Activated T-cell treated with anti-CD3 and anti-CD28 coated beads for 24 hours (primary cell): ENCODE data around the gene ACSL3.
"Not testable (repeated sequence)": the region's sequence is repeated elsewhere in the genome, so short reads cannot be mapped to it uniquely, and the experiment has no call there.

Experiments used
- DNase-seq: peaks from one replicate; pipeline ENCODE4 v3.0.0-alpha.2; 2020; ENCODE audit warnings: low read depth

Gene ACSL3

DNA sequence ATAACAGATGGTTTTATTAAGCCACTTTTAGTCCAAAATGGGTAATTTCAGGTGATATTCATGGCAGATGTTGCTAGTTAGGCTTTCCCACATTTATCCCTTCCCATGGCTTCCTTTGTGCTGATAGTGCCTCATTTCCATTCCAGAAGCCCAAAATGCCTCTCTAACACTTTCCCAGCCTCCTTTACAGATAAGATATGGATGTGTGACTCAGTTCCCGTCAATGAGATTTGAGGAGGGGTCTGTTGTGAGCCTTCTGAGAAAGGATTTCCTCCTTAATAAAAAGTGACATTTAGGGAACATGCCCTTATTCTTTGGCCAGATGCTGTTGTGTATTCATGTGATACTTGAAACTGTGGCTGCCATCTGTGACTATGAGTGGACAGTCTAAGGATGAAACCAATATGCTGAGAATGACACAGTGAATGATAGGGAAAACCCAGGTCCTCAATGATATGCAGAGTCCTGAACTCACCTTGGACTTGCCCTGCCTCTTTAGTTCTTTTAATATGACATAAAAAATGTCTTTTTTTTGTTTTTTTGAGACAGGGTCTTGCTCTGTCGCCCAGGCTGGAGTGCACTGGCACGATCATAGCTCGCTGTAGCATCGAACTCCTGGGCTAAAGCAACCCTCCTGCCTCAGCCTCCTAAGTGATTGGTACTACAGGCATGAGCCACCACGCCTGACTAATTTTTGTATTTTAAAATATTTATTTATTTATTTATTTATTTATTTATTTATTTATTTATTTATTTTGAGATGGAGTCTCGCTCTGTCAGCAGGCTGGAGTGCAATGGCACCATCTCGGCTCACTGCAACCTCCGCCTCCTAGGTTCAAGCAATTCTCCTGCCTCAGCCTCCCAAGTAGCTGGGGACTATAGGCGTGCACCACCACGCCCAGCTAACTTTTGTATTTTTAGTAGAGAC is 5.8 kb upstream of the ACSL3 start:
- no peak for DNase-seq

DNA sequence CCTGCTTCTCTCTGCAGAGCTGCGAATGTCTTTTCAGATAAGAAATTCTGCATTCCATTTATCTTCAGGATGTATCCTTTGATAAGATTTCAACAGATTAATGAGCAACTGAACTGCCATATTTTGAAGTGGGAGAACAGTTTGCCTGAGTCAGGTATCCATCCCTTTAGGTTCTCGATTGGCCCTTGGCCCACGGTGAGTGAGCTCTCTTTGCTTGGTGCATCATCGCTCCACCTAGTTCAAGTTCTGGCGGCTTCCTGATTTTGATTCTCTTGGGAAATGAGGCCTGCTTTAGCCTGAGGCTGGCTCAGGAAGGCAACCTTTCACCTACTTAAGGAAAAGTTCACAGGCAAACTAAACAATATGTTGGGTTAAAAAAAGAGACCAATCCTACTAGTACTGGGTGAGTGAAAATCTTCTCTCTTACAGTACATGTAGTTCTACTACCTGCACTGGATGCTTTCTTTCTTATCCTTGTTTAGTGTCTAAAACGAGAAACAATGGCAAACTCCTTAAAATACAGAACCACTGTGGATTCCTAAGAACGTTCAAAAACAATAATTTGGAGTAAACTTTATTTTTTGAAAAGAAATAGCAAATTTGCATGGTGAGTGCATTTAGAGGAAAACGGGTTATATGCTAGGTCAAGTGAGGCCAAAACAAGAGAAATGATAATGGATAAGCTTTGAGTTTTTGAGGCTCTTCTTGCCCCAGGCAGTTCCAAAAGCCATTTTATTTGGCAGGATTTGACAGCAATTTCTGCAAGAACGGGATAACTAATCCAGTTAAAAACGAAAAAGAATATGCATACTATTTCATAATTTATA is 837 bp upstream of the ACSL3 start:
- no peak for DNase-seq

DNA sequence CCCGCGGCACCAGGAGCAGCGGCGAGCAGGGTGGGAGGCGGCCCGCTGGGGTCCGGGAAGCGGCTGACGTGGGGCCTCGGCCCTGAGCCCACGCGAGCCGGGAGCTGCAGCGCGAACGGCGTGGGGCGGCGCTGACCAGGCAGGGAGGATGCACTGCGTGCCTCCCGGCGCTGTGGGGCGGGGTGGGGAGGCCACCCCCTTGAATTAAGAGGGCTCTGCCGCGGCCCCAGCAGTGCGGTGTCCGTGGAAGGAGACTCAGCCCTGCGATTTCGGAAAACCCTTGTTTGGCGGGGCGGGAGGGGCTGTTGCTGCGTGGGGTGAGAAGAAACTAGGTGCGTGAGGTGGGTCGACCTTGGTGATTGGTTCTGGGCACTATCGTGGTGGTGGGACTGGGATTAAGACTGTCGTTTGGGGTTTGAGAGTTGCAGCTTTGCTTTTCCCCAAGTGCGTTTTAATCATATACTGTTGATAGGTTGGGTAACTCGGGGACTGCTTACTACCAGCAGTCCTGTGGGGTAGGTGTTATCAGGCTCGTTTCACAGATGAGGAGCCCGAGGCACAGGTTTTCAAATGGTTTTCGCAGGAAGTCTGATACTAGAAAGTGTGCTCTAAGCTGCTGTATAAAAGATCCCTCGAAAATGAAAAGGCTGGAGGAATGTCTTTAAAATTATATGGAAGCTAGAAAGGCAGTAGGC is 722 bp downstream of the ACSL3 start:
- peak; percentile 21 for DNase-seq

DNA sequence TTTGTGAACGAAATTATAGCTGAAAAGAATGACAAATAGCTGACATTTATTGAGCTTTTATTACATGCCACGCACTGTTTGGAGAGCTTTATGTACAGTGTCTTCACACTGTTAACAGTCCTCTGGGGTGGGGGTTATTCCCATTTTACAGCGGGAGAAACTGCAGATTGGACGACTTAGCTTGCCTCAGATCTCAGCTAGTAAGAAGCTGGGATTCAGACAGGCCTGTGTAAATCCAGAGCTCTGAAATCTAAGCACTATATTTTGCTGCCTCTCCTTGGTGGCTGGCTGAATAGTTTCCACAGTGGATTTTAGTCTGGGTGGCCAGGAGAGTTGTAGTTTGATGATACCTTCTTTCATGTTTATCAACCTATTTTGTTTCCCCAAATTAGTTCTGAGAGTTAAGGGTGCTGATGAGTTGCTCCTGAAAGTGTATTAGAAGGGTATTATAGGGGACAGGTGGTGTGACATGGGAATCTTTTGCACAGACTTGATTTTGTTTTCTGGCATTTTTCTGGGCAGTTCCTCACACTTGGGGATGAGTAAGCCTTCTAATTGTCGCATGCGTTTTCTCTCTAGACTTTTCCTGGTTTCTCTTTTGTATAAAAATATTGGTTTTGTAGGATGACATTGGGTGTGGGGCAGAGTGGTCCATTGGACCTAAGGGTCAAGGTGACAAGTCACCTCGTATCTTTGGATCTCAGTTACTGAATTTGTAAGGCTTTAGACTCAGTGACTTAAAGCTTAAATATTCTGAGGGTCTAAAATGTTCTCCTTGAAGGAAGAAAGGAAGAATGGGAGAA is 1.5 kb downstream of the ACSL3 start:
- no peak for DNase-seq

DNA sequence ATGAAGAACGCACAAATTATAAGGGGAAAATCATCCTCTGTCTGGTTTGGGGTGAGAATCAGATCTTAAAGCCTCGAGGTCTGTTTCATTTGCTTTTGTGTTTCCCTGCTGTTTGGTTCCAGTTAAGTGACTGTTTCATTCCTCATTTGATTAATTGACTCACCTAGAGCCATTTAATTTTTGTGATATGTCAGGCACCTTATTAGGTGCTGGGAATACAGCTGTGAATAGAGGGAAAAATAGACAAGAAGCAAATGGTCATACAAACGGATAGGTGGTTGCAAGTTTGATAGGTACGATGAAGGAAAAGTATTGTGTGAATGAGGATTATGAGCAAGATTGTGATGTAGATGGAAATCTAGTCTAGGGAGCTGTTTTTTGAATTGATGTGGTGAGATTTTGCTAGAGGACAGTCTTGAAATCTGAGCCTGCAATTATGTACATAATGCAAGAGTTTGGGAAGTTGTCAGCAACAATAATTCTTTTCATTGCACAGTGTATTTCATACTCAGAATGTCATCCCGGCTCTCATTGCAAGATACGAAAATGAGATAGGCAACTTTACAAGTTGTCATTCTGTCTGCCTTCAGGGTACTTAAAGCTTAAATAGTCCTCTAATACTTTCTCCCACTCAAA is 2.2 kb downstream of the ACSL3 start:
- DNase-seq, result no peak

DNA sequence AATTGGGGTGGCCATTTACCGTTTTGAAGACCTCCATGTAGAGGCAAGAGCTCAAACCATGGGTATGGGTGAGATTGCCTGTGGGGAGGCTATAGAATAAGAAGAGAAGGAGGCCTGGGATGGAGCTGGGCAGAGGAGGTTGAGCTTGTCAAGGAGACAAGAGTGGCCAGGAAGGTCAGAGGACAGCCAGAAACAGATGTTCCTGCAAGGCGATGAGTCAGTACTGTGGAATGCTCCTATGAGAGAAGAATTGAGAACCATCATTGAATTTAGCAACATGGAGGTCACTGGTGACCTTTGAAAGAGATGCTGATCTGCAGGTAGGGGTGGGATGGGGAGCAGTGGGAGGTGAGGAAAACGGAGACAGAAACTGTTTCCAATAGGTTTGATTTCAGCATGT is 3.5 kb downstream of the ACSL3 start:
- DNase-seq, result no peak

DNA sequence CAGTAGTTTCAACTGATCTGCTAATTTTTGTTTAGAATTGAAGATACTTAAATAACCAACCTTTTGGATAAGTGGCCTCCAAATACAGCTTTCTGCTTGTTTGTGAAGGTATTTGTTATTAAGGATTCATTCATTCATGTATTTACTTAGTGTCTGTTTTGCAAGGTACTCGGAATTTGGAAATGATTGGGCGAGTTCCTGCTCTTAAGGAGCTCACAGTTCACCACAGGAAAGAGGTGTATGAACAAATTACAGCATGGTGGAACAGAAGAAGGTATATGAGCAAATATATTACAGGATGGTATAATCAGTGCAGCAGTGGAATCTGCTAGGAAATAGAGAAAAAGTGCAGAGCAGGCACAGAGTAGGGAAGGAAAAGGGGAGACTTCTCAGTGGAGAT is 4.5 kb downstream of the ACSL3 start:
- DNase-seq, result no peak

DNA sequence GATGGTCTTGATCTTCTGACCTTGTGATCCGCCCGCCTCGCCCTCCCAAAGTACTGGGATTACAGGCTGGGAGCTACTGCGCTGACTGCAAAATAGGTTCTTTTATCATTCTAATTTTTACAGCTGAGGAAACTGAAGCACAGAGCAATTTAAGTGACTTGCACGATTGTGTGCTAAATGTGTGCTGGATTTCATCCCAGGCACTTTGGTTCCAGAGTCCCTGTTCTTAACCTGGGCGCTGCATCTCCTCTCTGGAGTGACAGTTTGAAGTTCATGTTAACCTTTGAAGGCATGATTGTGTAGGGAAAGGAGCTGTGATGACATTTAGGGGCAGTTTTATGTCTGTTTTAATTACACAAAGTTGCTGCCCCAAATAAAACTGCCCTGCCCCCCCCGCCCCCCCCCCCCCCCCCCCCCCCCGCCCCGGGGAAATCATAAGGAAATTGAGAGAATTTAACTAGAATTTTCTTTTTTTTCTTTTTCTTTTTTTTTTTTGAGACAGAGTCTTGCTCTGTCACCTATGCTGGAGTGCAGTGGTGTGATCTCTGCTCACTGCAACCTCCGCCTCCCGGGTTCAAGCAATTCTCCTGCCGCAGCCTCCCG is 5.6 kb downstream of the ACSL3 start:
- DNase-seq, result no peak

DNA sequence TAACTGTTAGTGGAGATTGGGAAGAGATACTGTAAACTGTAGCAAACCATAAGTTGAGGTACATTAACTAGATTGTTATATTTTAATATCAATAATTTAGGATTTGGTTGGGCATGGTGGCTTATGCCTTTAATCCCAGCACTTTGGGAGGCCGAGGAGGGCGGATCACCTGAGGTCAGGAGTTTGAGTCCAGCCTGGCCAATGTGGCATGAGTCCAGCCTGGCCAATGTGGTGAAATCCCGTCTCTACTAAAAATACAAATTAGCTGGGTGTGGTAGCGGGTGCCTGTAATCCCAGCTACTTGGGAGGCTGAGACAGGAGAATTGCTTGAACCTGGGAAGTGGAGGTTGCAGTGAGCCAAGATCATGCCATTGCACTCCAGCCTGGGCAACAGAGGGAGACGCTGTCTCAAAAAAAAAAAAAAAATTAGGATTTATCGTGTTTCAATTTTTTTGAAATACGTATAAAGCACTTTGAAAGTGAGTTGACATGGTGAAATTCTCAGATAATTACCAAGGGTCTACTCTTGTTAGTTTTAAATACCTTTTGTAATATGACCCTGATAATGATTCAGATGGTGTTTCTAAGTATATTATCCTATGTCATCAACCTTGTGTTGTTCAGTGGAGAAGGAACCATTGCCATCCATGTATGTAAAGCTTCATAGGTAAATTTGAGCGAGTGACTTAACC is 7.9 kb downstream of the ACSL3 start:
- not testable (repeated sequence) for DNase-seq

DNA sequence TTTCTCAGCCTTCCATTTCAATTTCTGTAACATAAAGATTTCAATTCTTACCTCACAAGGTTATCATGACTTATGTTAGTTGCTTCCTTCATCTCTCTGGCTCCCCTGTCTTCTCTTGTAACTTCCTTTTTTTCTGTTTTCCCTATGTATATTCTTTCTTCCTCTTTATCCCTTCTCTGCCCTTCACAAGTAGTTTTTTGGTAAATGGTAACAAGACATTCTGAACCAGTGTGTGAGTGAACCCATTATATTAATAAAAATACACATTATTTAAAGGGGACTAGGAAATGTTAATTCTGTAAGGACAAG is 8.4 kb downstream of the ACSL3 start:
- DNase-seq, result no peak

DNA sequence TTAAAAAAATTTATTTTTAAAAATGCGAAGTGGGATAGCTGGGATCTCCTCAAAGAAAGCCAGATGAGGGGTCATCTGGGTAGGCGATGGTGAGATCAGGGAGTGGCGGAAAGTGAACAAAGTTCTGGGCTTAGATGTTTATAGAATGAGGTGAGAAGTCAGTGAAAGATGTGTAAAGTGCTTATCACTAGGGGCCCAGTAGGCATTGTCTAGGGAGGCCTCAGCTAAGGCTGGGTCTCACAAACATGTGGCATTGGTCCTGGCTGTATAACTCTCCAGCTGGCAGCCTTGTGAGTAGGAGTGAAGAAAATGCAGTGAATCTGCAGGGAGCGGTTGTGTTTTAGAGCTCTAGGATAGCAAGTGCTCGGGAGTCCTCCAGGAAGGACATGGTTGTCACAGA is 10.5 kb downstream of the ACSL3 start:
- no peak for DNase-seq

DNA sequence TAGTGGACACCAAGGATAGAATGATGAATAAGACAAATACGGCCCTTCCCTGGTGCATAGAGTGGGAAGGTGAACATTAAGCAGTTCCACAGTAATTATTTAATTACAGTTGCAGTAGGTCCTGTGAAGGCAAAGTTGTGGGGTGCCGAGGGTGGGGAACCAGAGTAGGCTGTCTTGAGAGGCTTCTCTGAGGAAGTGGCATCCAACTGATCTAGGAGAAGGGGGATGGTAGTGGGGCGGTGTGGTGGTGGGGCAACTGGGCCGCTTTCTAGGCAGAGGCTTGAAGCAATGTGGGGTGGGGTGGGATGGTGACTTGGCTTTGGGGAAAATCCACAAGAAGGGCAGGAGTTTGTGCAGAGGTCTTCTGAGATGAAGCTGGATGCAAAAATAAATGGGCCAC is 11.7 kb downstream of the ACSL3 start:
- DNase-seq, result no peak

DNA sequence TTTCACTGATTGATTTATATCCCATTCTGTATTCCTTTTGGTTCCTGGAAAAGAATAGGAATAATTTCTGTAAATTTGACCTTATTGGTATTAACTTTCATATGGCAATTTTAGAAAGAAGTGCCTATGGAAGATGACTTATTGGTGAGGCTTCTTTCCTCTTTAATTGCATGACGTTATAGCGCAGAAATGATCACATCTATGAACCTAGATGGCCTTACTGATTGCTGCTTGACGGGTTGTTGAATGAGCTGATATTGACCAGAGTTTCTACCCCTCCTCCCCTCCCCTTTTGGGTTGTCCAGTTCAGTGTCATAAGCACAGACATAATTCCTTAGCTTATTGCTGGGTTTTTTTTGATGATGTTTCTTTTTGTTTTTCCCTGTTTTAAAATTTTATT is 14.6 kb downstream of the ACSL3 start:
- no peak for DNase-seq

DNA sequence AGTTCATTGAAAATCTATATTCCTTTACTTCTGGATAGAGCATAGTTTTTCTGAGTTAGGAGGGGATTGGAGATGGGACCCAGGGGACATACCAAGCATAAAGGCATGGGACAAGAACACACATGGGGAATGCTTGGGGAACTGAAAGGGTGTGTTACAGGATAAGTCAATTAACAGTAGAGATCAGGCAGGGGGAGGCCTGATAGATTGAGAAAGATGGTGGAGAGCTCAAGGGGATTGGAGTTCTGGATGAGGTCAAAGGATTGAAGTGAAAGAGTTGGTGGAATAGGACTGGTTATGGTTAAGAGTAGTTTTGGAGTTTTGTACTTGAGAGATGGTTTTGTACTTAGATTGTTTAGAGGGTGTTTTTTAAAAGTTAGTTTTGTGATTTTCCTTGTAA is 16.1 kb downstream of the ACSL3 start:
- DNase-seq, result no peak

DNA sequence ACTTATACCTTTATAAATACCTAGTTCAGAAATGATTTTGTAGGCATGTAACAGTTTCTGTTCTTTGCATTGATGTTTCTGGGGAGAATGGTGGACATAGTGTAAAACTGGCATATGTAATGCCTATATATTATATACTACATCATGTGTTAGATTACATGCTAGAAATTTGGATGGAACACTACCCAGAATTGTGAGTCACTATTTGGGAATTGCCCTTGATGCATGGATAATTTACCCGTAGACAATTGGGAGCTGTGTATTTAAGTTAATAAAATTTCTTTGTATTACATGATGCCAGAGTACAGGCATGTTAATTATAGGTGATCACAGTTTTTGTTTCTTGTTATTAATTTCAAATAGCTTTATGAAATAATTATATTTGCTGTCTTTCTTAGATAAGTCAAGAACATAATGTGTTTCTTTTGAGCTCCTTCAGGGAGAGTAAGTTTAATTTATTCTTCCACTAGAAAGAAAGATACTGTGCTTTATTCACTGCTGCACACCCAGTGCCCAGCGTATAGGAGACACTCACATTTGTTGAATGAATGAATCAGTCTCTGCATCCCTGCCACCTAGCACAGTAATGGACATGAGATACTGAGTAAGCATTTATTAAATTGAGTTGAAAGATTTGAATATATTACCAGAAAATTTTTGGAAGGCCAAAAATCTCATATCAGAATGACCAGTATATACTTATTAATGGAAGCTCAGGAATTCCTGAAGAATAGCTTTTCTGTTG is 16.9 kb downstream of the ACSL3 start:
- DNase-seq, result no peak

DNA sequence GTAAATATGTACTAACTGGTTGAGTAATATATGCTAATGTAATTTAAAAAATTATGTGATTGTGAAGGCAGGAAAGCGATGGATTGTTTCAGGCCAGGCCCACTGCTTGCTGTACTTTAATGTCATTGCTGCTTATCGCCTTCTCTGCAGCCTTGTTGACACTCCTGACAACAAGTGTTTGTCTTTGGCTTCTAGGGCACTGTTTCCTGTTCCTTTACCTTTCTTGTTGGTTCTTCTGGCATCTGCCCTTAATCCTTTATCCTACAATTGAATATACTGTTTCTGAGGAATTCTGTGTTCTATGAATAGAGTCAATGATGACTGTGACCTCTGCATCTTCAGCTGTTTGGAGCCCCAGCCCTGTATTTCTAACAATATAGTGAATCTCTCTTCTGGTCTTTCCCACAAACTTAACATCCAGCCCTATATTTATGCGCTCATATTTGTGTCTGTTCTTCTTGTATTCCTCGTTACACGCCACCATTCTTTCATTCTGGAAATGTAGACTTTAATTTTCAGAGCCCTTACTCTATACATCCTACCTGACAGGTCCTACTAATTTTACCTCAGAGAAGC is 17.6 kb downstream of the ACSL3 start:
- no peak for DNase-seq

DNA sequence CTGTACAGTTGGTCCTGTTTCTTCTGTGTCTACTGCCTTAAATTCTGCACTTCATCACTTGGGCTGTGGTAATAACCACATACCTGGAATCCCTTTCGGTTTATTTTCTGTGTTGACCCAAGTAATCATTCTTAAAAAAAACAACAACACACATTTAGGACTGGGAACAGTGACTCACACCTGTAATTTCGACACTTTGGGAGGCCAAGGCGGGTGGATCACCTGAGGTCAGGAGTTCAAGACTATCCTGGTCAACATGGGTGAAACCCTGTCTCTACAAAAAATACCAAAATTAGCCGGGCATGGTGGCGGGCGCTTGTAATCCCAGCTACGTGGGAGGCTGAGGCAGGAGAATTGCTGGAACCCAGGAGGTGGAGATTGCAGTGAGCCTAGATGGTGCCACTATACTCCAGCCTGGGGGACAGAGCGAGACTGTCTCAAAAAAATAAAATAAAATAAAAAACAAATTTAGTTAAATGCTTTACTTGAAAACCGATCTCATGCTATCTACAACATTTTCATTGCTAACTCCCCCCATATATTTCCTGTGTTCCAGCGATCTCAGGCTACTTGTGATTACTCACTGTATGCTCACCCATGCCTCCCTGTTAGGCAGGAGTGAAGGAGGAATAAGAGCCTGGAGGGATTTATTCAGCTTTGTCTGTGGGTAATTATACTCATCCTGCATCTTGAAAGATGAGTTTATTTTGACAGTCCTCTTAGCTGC is 18.2 kb downstream of the ACSL3 start:
- DNase-seq, result no peak

DNA sequence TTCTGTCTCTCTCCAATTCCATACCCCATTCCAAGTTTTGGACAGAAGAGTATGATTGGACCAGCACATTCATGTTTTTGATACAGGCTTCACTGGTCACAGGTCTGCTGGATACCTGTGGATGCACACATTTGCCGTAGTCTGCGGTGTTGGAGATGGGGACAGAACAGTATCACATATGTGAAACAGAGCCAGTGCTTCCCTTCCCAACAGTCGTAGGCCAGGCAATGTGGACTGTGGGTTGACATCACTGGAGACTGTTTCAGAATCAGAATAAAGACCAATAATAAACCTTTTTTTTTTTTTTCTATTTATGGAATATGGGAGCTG is 18.7 kb downstream of the ACSL3 start:
- no peak for DNase-seq

DNA sequence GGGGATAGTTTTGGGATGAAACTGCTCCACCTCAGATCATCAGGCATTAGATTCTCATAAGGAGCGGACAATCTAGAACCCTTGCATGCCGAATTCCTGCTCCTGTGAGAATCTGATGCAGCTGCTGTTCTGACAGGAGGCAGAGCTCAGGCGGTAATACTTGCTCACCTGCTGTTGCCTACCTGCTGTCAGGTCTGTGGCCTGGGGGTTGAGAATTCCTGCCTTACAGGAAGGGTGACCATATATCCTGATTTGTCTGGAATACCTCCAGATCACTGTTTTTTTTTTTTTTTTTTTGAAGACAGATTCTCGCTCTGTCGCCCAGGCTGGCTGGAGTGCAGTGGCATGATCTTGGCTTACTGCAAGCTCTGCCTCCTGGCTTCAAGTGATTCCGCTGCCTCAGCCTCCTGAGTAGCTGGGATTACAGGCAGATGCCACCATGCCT is 21.7 kb downstream of the ACSL3 start:
- DNase-seq, result no peak
